ENCODE data around the gene ZRANB1. TPM values are rescaled to one million over a fixed set of nuclear protein-coding genes. Genes with fewer than 3 reads are reported as not detected.

The ZRANB1 gene
- total RNA-seq, 2 experiments from 2014 or later, result 9.5 to 10.1 TPM

DNA sequence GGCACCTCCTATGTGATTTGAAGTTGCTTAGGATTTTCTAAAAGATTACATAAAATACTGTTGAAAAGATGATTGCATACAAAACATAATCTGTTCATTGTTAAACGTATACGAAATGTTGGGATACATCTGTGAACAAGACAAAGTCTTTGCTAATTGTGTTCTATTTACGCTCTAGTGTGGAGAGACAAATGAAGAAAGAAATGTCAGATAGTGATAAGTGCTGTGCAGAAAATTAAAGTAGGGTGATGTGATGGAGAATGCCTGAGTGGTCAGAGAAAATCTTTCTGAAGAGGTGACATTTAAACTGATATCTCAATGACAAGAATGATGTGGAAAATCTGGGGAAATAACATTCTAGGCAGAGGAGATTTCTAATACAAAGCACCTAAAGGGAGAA is 13.4 kb upstream of the ZRANB1 start:
- intact Hi-C loops (cut with micrococcal nuclease), result no loop called here
- ChIA-PET POLR2A (no interaction called here), CTCF (no interaction called here)
- Mint-ChIP-seq H3K9me3 (peaks cover 5% of the 10 kb centered on the region), H3K27me3 (no peaks in the 10 kb centered on the region), H3K36me3 (ENCODE audit: low read depth) (peaks cover 15% of the 10 kb centered on the region), H3K4me1 (ENCODE audit: low read depth) (peaks cover 27% of the 10 kb centered on the region), H3K4me3 (no peak overlapping the region), H3K27ac (no peak overlapping the region)
- DNase-seq (no peak), ATAC-seq (no peak)
- TF ChIP-seq, protein P1, sequence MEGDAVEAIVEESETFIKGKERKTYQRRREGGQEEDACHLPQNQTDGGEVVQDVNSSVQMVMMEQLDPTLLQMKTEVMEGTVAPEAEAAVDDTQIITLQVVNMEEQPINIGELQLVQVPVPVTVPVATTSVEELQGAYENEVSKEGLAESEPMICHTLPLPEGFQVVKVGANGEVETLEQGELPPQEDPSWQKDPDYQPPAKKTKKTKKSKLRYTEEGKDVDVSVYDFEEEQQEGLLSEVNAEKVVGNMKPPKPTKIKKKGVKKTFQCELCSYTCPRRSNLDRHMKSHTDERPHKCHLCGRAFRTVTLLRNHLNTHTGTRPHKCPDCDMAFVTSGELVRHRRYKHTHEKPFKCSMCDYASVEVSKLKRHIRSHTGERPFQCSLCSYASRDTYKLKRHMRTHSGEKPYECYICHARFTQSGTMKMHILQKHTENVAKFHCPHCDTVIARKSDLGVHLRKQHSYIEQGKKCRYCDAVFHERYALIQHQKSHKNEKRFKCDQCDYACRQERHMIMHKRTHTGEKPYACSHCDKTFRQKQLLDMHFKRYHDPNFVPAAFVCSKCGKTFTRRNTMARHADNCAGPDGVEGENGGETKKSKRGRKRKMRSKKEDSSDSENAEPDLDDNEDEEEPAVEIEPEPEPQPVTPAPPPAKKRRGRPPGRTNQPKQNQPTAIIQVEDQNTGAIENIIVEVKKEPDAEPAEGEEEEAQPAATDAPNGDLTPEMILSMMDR (IDR thresholded peaks at IDR 0.05), result no peak

DNA sequence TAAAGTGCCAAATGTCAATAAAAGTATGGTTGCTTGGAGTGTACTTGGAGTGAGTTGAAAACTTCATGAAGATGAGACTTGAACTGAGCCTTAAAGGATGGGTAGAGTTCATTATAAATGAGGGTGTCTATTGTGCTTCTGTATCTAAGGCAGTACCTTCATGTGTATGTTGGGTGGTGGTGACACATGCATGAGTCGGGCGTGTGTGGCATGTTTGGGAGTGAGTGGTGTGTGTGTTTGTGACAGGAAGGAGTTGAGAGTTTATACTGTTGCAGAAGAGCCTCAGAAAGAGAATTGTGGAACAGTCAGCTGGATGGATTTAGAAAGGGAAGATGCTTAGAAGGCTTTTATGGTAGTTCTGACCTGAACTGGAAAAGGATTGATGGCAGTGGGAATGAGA is 6.0 kb upstream of the ZRANB1 start:
- ChIA-PET POLR2A (interaction anchor here (1.1 kb wide), 1 partner anchor 10 kb away, joined by 3 read pairs; no protein-coding TSS in a partner anchor), CTCF (no interaction called here)
- peaks cover 44% of the 10 kb centered on the region for H3K4me1 Mint-ChIP-seq (ENCODE audit: low read depth)
- peak; percentile 72 for ATAC-seq
- peaks cover 11% of the 10 kb centered on the region for H3K36me3 Mint-ChIP-seq (ENCODE audit: low read depth)
- peaks cover 5% of the 10 kb centered on the region for H3K9me3 Mint-ChIP-seq
- H3K27ac Mint-ChIP-seq, result no peak overlapping the region
- intact Hi-C loops (cut with micrococcal nuclease), result no loop called here
- no peaks in the 10 kb centered on the region for H3K27me3 Mint-ChIP-seq
- H3K4me3 Mint-ChIP-seq, result no peak overlapping the region
- DNase-seq, result peak; percentile 36
- TF ChIP-seq, protein P1 (IDR thresholded peaks at IDR 0.05), result no peak

DNA sequence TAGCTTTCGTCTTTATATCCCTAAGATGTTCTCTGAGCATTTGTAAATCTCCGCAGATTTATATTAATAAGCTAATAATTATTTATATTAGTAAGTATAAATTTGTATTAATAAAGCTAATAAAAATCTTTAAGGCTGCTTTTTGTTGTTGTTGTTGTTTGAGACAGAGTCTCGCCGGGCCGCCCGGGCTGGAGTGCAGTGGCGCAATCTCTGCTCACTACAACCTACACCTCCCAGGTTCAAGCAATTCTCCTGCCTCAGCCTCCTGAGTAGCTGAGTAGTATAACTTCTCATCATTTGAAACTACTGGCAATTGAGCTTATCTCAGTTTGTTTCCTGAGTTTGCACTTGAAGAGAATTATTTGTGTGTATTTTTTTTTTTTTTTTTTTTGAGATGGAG is 5.1 kb upstream of the ZRANB1 start:
- no peaks in the 10 kb centered on the region for H3K27me3 Mint-ChIP-seq
- intact Hi-C loops (cut with micrococcal nuclease), result no loop called here
- TF ChIP-seq, protein P1 (IDR thresholded peaks at IDR 0.05), result no peak
- no peak overlapping the region for H3K27ac Mint-ChIP-seq
- H3K36me3 Mint-ChIP-seq (ENCODE audit: low read depth), result peaks cover 8% of the 10 kb centered on the region
- POLR2A ChIA-PET, result no interaction called here
- CTCF ChIA-PET, result interaction anchor here (0.7 kb wide), 1 partner anchor 24 kb away, joined by 3 read pairs; no protein-coding TSS in a partner anchor
- peaks cover 46% of the 10 kb centered on the region for H3K4me1 Mint-ChIP-seq (ENCODE audit: low read depth)
- peaks cover 1% of the 10 kb centered on the region for H3K9me3 Mint-ChIP-seq
- DNase-seq (no peak), ATAC-seq (no peak)
- no peak overlapping the region for H3K4me3 Mint-ChIP-seq

DNA sequence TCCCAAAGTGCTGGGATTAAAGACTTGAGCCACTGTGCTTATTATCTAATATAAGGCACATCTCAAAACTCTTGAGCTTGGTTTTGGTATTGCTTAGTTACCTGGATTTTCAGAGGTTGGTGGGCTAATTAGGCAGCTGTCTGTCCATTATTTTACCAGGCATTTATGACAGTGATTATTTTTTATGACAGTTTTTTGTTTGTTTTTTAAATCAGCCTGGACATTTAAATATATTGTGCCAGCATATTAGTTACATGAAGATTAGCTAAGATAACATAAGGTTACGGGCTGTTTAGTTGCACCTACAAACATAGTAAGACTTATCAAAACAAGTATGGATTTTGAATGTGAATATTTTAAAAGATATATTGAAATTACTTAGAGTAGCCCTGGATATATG is 2.6 kb upstream of the ZRANB1 start:
- CTCF ChIA-PET, result interaction anchor here (1.4 kb wide), 1 partner anchor 53 kb away, joined by 3 read pairs; no protein-coding TSS in a partner anchor
- no peak overlapping the region for H3K4me3 Mint-ChIP-seq
- DNase-seq (no peak), ATAC-seq (no peak)
- H3K36me3 Mint-ChIP-seq (ENCODE audit: low read depth), result peaks cover 10% of the 10 kb centered on the region
- intact Hi-C loops (cut with micrococcal nuclease), result no loop called here
- no peaks in the 10 kb centered on the region for H3K27me3 Mint-ChIP-seq
- no peaks in the 10 kb centered on the region for H3K9me3 Mint-ChIP-seq
- TF ChIP-seq, protein P1 (IDR thresholded peaks at IDR 0.05), result no peak
- H3K27ac Mint-ChIP-seq, result no peak overlapping the region
- POLR2A ChIA-PET, result no interaction called here
- H3K4me1 Mint-ChIP-seq (ENCODE audit: low read depth), result peaks cover 59% of the 10 kb centered on the region

DNA sequence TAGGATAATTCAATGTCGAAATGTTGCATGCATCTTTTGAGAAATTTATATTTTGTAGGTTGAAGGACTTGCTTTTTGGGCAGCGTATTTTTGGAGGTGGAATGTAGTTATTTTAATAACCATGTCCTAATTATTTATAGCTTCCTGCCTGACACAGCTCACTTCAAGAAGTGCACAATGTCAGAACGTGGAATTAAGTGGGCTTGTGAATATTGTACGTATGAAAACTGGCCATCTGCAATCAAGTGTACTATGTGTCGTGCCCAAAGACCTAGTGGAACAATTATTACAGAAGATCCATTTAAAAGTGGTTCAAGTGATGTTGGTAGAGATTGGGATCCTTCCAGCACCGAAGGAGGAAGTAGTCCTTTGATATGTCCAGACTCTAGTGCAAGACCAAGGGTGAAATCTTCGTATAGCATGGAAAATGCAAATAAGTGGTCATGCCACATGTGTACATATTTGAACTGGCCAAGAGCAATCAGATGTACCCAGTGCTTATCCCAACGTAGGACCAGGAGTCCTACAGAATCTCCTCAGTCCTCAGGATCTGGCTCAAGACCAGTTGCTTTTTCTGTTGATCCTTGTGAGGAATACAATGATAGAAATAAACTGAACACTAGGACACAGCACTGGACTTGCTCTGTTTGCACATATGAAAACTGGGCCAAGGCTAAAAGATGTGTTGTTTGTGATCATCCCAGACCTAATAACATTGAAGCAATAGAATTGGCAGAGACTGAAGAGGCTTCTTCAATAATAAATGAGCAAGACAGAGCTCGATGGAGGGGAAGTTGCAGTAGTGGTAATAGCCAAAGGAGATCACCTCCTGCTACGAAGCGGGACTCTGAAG is 620 bp downstream of the ZRANB1 start:
- DNase-seq (no peak), ATAC-seq (no peak)
- Mint-ChIP-seq H3K4me3 (no peak overlapping the region), H3K9me3 (no peaks in the 10 kb centered on the region), H3K36me3 (ENCODE audit: low read depth) (peaks cover 20% of the 10 kb centered on the region), H3K27ac (no peak overlapping the region), H3K27me3 (no peaks in the 10 kb centered on the region), H3K4me1 (ENCODE audit: low read depth) (peaks cover 61% of the 10 kb centered on the region)
- CTCF ChIA-PET, result interaction anchor here (0.9 kb wide), 1 partner anchor 33 kb away, joined by 3 read pairs; no protein-coding TSS in a partner anchor
- POLR2A ChIA-PET, result interaction anchor here (1.1 kb wide), 1 partner anchor 43 kb away, joined by 3 read pairs; no protein-coding TSS in a partner anchor
- TF ChIP-seq, protein P1 (IDR thresholded peaks at IDR 0.05), result no peak
- intact Hi-C loops (cut with micrococcal nuclease), result no loop called here
